ENCODE data around the gene ANKRD23. TPM values are rescaled to one million over a fixed set of nuclear protein-coding genes. Genes with fewer than 3 reads are reported as not detected.

The ANKRD23 gene
- total and polyA plus RNA-seq, 2 of the 4 experiments (the other 2 are of a cell fraction) = 0.54 to 1.5 TPM

- no peak for TF ChIP-seq ELK1 (IDR thresholded peaks at IDR 0.05; ENCODE audit: borderline replicate concordance, low read depth, low read length)
Measured at GRCh38 chr2:96881349-96882195, 37.8 kb upstream of the ANKRD23 start (continued).

DNA sequence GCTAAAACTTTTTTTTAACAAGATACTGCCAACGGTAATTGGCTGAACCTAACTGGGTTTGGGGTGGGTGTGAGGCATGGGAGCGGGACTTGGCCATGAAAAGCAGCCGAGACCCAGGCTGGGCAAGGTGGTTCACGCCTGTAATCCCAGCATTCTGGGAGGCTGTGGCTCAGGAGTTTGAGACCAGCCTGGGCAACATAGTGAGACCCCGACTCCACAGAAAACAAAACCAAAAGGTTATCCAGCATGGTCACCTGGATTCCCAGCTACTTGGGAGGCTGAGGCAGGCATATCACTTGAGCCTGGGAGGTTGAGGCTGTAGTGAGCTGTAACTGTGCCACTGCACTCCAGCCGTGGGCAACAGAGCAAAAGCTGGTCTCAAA, 37.1 kb upstream of the ANKRD23 start:
- H3K18ac ChIP-seq (ENCODE audit: low read depth, low read length) = no peak overlapping the region
- no peak overlapping the region for H2AK9ac ChIP-seq (replicated peaks; ENCODE audit: low read depth, low read length, poor library complexity)
- H3K79me1 ChIP-seq (ENCODE audit: low read depth in 1 of 2, low read length in 2 of 2) = no peaks in the 10 kb centered on the region
- peaks cover 7% of the 10 kb centered on the region for H3K4me1 ChIP-seq (ENCODE audit: control insufficient read depth, insufficient read depth, low read length)
- no peak overlapping the region for H3K14ac ChIP-seq (replicated peaks; ENCODE audit: low read depth, low read length)
- dilution Hi-C loops (cut with HindIII; ENCODE audit: low sequenced_read_pairs, unreplicated experiment) = no loop called here
- no peak overlapping the region for H3K4ac ChIP-seq (ENCODE audit: low read depth, low read length)
- H3K9me3 ChIP-seq (ENCODE audit: control insufficient read depth, insufficient read depth, low read length) = no peaks in the 10 kb centered on the region
- no peak overlapping the region for H3K4me2 ChIP-seq (ENCODE audit: low read depth, low read length)
- H3K4me3 ChIP-seq (ENCODE audit: insufficient read depth, low read depth, low read length) = no peak overlapping the region
- H2BK20ac ChIP-seq (ENCODE audit: low read depth, low read length) = no peak overlapping the region
- intact Hi-C loops (cut with micrococcal nuclease) = no loop called here
- DNase-seq = no peak
- no peak overlapping the region for H4K91ac ChIP-seq (ENCODE audit: insufficient read depth, low read depth, low read length)
- 94% methylated on average over 3 of the region's 6 CpGs; no CpG with 5 or more reads in 1 of the 2 experiments for WGBS, 2 experiments (ENCODE audit: extremely low coverage in 2 of 2, insufficient read length in 1 of 2)
- H3K9me1 ChIP-seq (ENCODE audit: insufficient read depth, low read length) = no peaks in the 10 kb centered on the region
- H3K27ac ChIP-seq (ENCODE audit: insufficient read depth, low read length) = no peak overlapping the region
- H4K20me1 ChIP-seq (ENCODE audit: insufficient read depth, low read length) = no peaks in the 10 kb centered on the region
- H3K36me3 ChIP-seq (ENCODE audit: control insufficient read depth, insufficient read depth, low read length) = no peaks in the 10 kb centered on the region
- no TSS peak for BruUV-seq (replicated peaks)
- no peak overlapping the region for H3K56ac ChIP-seq (ENCODE audit: extremely low read depth, insufficient read depth, low read length)
- ChIA-PET CTCF (no interaction called here), POLR2A (ENCODE audit: unreplicated experiment) (interaction anchor here (0.6 kb wide), 1 partner anchor 1770 kb away, joined by 9 read pairs; no protein-coding TSS in a partner anchor)
- H3K9ac ChIP-seq (ENCODE audit: low read depth, low read length) = no peak overlapping the region
- no peak overlapping the region for H3K23ac ChIP-seq (ENCODE audit: low read depth, low read length)
- no peak overlapping the region for H2AFZ ChIP-seq (replicated peaks; ENCODE audit: low read length, poor library complexity)
- no peak overlapping the region for H4K5ac ChIP-seq (ENCODE audit: low read depth, low read length)
- H3K27me3 ChIP-seq (ENCODE audit: control insufficient read depth, insufficient read depth, low read length) = peaks cover 17% of the 10 kb centered on the region; the same call in 1 of the 2 replicates
- in situ Hi-C loops (cut with MboI; ENCODE audit: low sequenced_read_pairs) = no loop called here
- no peak overlapping the region for H4K8ac ChIP-seq (ENCODE audit: low read depth in 2 of 2, low read length in 2 of 2)
- no peak overlapping the region for H2BK120ac ChIP-seq (ENCODE audit: low read depth, low read length)
- H2BK5ac ChIP-seq (ENCODE audit: low read depth, low read length, poor library complexity, severe bottlenecking) = no peak overlapping the region
- H2BK15ac ChIP-seq (ENCODE audit: low read depth, low read length) = no peak overlapping the region
- no peak for ATAC-seq (ENCODE audit: low read depth)
- no peak overlapping the region for H2AK5ac ChIP-seq (ENCODE audit: low read depth, low read length)
- TF ChIP-seq CEBPB (IDR thresholded peaks at IDR 0.05; ENCODE audit: low read depth, low read length) (no peak), CHD1 (IDR thresholded peaks at IDR 0.05; ENCODE audit: low read depth, low read length) (no peak), RAD21 (IDR thresholded peaks at IDR 0.05; ENCODE audit: low read length) (no peak), BHLHE40 (IDR thresholded peaks at IDR 0.05; ENCODE audit: low read depth, low read length) (no peak), MAZ (IDR thresholded peaks at IDR 0.05; ENCODE audit: borderline replicate concordance, low read depth, low read length) (no peak), USF2 (IDR thresholded peaks at IDR 0.05; ENCODE audit: low read depth, low read length) (no peak), RCOR1 (IDR thresholded peaks at IDR 0.05; ENCODE audit: insufficient replicate concordance, low read length) (no peak), POLR2A (IDR thresholded peaks at IDR 0.05; ENCODE audit: low read depth, low read length) (no peak), ELK1 (IDR thresholded peaks at IDR 0.05; ENCODE audit: borderline replicate concordance, low read depth, low read length) (no peak), MXI1 (IDR thresholded peaks at IDR 0.05; ENCODE audit: borderline replicate concordance, low read depth, low read length) (no peak), FOS (IDR thresholded peaks at IDR 0.05; ENCODE audit: low read depth, low read length) (no peak), SMC3 (IDR thresholded peaks at IDR 0.05; ENCODE audit: low read depth, low read length) (no peak), NFE2L2 (IDR thresholded peaks at IDR 0.05; ENCODE audit: low read depth, low read length) (no peak), RFX5 (IDR thresholded peaks at IDR 0.05; ENCODE audit: low read depth, low read length) (no peak)

Measured in IMR-90 (cell line).